ENCODE results near the gene CLTCL1. TPM values are rescaled to one million over a fixed set of nuclear protein-coding genes. Genes with fewer than 3 reads are reported as not detected.

The CLTCL1 gene
- polyA plus RNA-seq, 3 donors, result 4.9 to 6.1 (median 5.0) TPM

DNA sequence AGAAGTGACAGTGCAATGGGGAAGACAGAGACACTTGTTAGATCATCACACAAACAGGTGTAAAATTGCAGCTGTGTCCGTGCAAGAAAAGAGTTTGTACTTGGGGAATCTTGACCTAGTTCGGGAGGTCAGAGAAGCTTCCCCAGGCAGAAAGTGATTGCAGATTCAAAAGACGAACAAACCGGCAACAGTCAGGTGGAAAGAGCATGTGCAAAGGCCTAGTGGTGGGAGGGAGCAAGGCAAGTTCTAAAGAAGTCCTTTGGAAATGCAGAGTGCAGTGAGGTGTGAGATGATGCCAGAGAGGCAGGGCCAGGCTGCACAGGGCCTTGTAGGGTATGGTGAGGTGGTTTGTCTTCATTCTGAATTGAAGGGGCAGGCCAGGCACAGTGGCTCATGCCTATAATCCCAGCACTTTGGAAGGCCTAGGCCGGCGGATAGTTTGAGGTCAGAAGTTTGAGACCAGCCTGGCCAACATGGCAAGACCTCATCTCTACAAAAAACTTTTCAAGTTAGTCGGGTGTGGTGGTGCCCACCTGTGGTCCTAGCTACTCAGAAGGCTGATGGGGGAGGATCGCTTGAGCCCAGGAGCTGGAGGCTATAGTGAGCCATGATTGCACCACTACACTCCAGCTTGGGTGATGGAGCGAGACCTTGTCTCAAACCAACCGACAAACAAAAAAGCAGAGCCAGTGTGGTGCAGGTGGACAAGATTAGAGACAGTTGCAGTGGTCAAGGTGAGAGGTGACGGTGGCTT is 145.1 kb downstream of the CLTCL1 start:
- no peak for DNase-seq (ENCODE audit: extremely low read depth in 1 of 11, low read depth in 9 of 11, low spot score in 4 of 11)

DNA sequence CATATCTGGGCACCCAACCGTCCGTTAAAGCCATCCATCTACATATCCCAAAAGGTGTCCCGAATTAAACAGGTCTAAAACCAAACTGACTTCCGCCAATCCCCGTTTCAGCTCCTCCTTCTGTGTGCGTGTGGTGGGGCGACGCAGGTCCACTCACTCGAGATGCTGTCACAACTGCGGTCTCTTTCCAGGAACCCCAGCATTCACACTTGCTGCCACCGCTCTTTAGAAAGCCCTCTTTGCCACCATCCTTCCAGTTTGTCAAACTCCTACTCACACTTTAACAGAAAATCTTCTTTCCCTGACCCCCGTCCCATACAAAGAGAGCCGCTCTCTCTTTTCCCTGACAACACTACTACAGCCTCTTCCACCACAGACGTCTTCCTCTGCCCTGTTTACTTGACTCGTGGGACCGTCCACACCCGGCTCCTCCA is 147.5 kb downstream of the CLTCL1 start:
- DNase-seq (ENCODE audit: extremely low read depth in 1 of 11, low read depth in 9 of 11, low spot score in 4 of 11), result no peak

DNA sequence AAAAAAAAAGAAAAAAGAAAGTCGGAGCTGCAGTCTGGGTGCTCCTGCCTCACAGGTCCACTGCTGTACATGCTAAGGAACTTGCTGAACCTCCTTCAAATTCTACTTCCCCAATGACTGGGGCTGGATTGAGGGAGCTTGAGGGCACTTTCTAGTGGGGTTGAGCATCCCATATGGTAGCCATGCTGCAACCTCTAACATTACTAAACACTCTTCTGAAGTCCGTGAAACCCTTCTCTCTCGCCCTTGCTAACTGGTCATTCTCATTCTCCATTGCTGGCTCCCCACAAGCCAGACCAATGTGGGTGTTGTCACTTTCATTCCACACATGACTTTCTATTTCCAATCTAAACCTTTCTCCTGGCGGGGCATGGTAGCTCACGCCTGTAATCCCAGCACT is 148.3 kb downstream of the CLTCL1 start:
- no peak for DNase-seq (ENCODE audit: extremely low read depth in 1 of 11, low read depth in 9 of 11, low spot score in 4 of 11)

DNA sequence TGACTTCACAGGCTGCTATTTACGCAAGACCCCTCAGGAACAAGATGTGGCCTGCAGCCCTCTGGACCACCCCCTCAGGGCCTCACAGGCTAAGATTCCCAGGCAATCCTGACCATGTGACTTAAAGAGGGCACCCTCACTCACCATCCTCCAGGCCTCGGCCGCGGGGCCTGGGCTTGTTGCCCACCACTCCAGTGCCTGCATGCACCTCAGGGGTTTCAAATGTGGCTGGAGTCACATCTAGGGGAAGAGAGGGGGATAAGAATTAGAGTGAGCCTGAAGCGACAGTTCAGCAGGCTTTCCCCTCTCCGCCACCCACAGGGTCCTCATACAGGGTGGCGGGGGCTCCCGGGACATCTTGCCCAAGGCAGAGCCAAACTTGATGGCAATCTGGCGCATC is 149.1 kb downstream of the CLTCL1 start:
- DNase-seq (ENCODE audit: extremely low read depth in 1 of 11, low read depth in 9 of 11, low spot score in 4 of 11), result no peak

DNA sequence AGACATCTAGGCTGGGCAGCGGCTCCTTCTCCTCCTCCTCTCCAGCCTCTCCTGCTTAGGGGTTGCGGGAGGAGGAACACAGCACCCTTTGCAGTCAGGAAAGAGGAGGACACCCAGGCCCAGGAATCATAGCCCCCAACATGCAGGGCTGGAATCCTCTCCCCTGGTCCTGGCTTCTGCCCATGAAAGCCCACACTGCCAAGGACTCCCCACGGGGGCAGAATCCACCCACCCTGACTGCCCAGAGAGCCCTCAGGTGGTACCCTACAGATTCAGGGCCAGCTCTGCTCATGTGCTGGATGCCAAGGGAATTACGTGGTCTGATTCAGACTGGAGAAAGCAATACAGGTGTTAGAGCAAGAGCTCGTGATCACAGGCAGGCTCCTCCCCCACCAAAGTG is 151.5 kb downstream of the CLTCL1 start:
- no peak for DNase-seq (ENCODE audit: extremely low read depth in 1 of 11, low read depth in 9 of 11, low spot score in 4 of 11)

DNA sequence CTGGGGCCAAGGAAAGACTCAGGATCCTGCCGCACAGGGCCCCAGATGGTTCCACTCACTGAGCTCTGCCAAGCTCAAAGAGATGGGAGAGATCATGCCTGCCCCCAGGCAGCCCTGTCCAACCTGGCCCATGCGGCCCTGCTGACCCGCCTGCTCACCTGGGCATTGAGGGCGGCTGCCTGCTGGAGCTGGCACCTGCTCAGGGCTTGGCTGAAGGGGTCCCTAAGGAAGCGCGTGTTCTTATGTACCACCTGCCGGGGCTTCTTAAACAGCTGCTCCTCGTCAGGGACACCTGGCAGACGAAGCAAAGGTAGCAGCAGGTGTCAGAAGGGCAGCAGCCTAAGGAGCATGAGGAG is 152.5 kb downstream of the CLTCL1 start:
- no peak for DNase-seq (ENCODE audit: extremely low read depth in 1 of 11, low read depth in 9 of 11, low spot score in 4 of 11)

DNA sequence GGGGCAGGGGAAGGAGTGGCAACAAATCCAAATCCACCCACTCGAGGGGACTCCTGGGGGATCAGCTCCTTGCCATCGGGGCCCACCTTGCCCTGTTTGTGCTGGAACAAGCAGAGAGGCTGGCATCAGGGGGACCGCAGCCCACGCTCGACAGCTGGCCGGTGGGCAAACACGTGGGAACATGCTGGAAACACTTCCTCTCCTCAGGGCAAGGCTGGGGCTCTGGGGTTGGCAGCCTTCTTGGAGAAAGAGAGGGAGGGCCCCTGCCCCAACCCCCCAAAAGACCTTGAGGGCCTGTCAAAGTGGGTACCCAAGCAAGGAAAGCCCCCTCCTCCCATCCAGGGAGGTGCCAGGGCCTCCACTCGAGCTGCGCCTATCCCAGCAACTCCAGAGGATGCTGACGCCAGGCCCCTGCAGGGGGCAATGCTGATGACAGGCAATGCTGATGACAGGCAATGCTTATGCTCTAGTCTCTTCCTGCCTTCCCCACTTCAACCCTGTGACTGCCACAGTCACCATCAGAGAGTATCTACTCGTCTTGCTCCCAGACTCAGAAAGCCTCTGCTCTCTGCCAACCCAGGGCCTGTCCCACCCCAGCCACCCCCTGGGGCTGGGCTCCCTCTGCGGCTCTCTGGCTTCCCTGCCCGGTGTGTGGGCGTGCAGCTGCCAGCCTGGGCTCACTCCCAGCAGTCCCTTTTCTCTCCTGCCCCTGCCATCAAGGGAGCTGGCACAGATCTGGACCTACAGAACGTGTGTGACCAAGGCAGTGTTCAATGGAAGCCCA is 153.1 kb downstream of the CLTCL1 start:
- no peak for DNase-seq (ENCODE audit: extremely low read depth in 1 of 11, low read depth in 9 of 11, low spot score in 4 of 11)

DNA sequence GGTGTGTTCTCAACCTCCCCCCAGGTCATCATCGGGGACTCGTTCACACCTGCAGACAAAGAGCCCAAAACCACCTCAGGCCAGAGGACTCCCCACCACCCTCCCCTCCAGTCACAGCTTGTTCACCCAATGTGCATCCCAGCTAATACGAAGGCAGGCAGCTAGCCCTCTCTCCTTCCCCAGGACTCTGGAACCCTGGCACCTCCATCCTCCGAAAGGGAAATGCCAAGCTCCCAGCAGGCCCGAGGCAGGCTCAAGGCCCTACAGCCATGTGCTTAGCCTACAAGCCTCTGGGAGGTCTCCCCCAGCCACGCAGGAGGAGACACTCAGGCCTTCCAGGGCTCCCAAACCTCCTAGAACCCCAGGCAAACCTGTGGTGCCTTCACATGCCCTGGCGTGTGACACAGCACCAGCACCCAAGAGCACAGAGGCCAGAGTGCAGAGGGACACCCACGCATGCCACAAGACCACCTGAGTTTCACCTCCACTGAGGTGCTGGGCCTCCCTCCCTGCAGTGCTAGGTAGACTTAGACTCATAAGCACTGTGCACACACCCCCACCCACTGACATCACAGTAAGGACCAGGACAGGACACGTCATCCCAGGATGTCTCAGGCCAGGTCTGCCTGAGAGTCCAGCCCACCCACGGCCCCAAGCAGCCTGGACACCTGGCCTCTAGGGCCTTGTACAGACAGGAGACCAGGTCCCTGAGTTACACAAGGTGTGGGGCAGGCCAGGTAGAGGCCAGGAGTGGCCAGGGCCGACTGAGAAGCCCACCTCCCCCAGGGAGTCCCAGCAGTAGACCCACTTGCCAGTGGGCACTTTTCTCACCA is 153.9 kb downstream of the CLTCL1 start:
- no peak for DNase-seq (ENCODE audit: extremely low read depth in 1 of 11, low read depth in 9 of 11, low spot score in 4 of 11)

DNA sequence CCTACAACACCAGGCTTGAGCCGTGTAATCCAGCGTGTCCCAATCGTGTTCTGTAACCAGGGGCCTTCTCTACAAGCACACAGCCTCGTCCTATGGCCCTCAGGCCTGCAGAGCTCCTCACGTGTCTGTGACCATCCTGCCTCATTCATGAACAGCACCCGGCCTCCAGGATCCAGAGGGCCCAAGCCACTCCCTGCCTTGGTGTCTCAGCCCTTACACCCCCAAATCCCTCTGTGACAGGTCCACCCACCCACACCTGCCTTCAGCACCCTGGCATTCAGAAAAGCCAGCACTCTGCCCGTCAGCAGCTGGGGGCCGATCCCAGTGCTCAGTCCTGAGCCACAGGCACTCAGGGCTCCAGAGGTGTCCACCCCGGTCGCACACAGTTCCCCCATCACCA is 154.6 kb downstream of the CLTCL1 start:
- DNase-seq (ENCODE audit: extremely low read depth in 1 of 11, low read depth in 9 of 11, low spot score in 4 of 11), result no peak

DNA sequence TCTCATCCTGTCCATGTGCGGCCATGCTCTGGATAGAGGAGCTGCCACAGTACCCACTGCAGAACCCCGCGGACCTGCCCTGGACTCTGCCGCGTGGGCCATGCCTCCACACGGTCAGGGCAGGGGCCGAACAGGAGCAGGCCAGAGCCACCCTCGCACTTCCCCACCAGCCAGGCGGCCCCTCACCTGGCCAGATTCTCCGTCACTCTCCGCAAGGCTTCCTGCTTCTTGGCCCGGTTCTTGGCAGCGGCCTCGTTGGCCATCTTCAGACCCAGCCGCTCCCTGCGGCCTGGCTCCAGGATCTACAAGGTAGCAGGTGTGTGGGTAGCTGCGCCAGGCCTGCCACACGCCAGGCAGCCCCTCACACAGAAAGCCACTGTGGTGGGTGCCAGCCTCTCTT is 156.6 kb downstream of the CLTCL1 start:
- no peak for DNase-seq (ENCODE audit: extremely low read depth in 1 of 11, low read depth in 9 of 11, low spot score in 4 of 11)

DNA sequence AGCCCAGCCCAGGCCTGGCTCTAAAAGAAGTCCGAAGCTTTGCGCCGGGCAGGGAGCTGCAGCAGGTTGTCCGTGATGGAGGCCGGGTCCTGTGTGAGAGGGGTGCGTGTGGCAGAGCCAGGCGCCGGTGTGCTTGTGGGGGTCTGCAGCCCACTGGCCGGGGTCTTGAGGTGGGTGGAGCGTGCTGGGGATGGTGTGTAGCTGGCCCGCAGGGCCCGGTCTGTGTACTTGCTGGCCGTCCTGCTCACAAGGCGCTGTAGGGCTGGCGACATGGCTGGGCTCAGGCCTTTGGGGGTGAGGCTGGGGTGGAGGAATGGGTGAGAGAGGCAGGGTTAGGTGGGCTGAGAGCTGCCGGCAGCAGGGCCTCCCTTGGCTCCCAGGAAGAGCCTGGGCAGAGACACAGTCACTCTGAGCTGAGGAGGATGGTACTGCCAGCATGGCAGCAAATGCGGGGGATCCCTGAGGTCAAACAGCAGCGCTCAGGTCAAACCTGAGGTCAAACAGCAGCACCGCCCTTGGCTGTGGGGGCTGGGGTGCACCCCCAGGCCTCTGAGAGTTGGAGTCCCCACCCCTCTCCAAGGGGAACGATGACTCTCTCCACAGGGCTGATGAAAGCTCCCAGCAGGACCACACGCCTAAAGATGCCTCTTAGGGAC is 157.2 kb downstream of the CLTCL1 start:
- no peak for DNase-seq (ENCODE audit: extremely low read depth in 1 of 11, low read depth in 9 of 11, low spot score in 4 of 11)

DNA sequence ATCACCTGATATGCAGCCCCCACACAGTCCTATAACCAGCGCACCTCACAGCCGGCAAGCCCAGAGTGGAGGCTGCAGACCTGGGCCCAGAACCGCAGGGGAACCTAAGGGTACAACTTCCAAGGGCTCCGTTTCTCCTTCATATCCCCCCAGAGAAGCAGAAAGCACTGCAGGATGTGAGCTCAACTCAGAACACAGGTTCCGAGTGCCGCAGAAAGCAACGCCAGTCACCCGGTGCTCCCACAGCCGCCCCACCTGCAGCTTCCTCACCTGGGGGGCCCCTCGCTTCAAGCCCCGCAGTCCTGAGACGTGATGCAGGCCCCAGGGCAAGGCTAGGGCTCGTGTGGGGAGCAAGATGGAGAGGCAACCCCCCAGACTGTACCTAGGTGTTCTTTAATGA is 158.0 kb downstream of the CLTCL1 start:
- no peak for DNase-seq (ENCODE audit: extremely low read depth in 1 of 11, low read depth in 9 of 11, low spot score in 4 of 11)

DNA sequence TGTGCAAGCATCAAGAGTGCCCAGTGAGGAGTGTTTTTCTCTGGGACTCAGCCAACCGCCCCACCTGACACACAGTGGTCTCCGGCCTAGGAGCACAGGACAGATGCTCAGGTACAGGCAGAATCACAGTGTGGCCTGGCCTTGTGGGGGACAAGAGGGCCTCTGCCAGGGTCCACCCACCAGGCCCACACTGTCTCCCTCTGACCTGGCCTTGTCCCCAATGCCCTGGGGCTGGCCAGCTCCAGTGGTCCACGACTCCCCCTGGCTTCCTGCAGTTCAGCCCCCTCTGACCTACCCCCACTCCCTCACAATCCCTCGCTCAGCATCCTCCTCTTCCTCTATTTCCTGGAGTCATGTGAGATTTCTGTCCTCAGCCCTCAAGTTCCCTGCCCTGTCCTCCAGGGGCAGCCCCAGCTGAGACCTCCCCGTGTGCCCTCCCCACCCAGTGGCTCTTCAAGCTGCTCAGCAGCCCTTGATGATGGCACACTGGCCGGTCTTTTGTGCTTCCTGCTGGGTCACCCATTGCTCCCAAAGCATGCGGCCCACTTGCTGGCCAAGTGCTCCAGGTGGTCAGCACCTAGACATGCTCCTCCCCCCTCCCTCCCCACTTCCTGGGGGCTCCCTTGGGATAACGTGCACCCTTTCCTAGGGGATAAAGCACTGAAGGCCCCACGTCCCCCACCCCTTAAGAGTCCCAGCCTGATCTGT is 158.7 kb downstream of the CLTCL1 start:
- DNase-seq (ENCODE audit: extremely low read depth in 1 of 11, low read depth in 9 of 11, low spot score in 4 of 11), result no peak

DNA sequence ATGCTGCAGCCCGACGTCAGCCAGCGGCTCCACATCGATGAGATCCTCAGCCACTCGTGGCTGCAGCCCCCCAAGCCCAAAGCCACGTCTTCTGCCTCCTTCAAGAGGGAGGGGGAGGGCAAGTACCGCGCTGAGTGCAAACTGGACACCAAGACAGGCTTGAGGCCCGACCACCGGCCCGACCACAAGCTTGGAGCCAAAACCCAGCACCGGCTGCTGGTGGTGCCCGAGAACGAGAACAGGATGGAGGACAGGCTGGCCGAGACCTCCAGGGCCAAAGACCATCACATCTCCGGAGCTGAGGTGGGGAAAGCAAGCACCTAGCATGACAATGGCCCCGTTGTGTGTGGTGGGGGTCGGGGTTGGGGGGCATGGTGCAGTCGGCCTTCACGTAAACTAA is 159.4 kb downstream of the CLTCL1 start:
- no peak for DNase-seq (ENCODE audit: extremely low read depth in 1 of 11, low read depth in 9 of 11, low spot score in 4 of 11)

DNA sequence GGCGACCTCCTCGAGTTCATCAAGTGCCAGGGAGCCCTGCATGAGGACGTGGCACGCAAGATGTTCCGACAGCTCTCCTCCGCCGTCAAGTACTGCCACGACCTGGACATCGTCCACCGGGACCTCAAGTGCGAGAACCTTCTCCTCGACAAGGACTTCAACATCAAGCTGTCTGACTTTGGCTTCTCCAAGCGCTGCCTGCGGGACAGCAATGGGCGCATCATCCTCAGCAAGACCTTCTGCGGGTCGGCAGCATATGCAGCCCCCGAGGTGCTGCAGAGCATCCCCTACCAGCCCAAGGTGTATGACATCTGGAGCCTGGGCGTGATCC is 159.9 kb downstream of the CLTCL1 start:
- DNase-seq (ENCODE audit: extremely low read depth in 1 of 11, low read depth in 9 of 11, low spot score in 4 of 11), result no peak

DNA sequence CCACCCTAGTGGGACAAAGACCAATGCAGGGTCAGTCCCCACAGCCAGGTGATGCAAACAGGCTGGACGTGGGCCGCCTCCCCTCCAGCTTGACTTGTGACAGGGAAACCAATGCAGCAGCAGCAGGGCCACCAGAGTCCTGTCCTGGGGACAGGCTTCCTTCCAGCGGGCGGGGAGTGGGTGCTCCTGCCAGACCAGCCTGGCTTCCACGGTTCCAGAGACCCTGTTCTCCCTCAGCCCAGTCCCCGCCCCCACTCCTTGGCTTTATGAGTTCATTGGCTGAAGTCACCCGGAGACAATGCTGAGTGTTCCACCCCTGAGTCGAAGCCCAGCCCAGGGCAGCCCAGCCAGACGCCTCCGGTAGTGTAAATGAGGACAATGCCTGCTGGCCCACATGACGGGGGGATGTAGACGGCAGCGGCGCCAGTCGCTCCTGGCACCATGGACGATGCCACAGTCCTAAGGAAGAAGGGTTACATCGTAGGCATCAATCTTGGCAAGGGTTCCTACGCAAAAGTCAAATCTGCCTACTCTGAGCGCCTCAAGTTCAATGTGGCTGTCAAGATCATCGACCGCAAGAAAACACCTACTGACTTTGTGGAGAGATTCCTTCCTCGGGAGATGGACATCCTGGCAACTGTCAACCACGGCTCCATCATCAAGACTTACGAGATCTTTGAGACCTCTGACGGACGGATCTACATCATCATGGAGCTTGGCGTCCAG is 160.4 kb downstream of the CLTCL1 start, which contains the start of gene TSSK2:
TSS of gene TSSK2 (plus strand) at position 350 of the 726 bp plus-strand sequence. CDS start at position 442, 92 bp downstream.
- DNase-seq (ENCODE audit: extremely low read depth in 1 of 11, low read depth in 9 of 11, low spot score in 4 of 11), result no peak

DNA sequence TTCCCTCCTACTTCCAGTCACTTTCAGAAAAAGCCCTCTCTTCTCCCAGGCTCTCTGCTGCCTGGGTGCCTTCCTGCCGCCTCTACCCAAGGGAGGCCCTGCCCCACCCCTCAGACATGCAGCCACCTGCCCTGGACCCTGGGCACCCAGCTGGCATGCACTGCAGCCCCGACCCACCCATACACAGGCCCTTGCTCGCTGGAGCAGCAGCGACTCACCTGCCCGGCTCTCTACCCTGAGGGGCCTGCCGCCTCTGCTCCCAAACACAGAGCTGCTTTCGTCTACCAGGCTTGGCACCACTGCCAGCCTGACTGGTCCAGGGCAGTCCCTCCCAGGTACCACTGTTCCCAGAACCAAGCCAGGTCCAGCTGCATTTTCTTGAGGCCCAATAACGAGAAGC is 161.6 kb downstream of the CLTCL1 start:
- no peak for DNase-seq (ENCODE audit: extremely low read depth in 1 of 11, low read depth in 9 of 11, low spot score in 4 of 11)
